Small intestine (tissue), 7 donors: ENCODE data around the gene MAGI1. TPM values are rescaled to one million over a fixed set of nuclear protein-coding genes. Genes with fewer than 3 reads are reported as not detected.

ENCODE experiments used
- DNase-seq, 2 donors: peaks; one replicate each; pipeline versions ENCODE4 v3.0.0 to v3.0.0-alpha.2; 2013
- FAIRE-seq: peaks from 2 replicates; lab custom pipeline; 2012; peaks lifted over from hg19 to GRCh38; lab: Jason Lieb, UNC
- H3K27ac ChIP-seq, 3 donors: one replicate each; pipeline ENCODE4 v1.5.1; 2013; ENCODE audit warnings: low read length in 2 of 3, mild to moderate bottlenecking in 2 of 3, control low read depth in 1 of 3, inconsistent platforms in 1 of 3, low read depth in 1 of 3, moderate library complexity in 1 of 3
- H3K27me3 ChIP-seq, 3 donors: one replicate each; pipeline ENCODE4 v1.6.1; 2013; ENCODE audit warnings: low read length in 3 of 3, inconsistent platforms in 1 of 3; ENCODE audit not compliant: control insufficient read depth in 3 of 3, insufficient read depth in 3 of 3
- H3K36me3 ChIP-seq, 3 donors: one replicate each; pipeline ENCODE4 v1.6.1; 2013; ENCODE audit warnings: low read length in 3 of 3, inconsistent platforms in 1 of 3, low read depth in 1 of 3, mild to moderate bottlenecking in 1 of 3, moderate library complexity in 1 of 3; ENCODE audit not compliant: control insufficient read depth in 3 of 3, insufficient read depth in 2 of 3
- H3K4me1 ChIP-seq, 3 donors: one replicate each; pipeline ENCODE4 v1.6.1; 2013; ENCODE audit warnings: low read length in 2 of 3, inconsistent platforms in 1 of 3, low read depth in 1 of 3, mild to moderate bottlenecking in 1 of 3, moderate library complexity in 1 of 3; ENCODE audit not compliant: control insufficient read depth in 3 of 3, insufficient read depth in 2 of 3
- H3K4me3 ChIP-seq, 3 donors: one replicate each; pipeline ENCODE4 v1.5.1; 2013; ENCODE audit warnings: low read length in 3 of 3, control low read depth in 1 of 3, inconsistent platforms in 1 of 3, low read depth in 1 of 3, mild to moderate bottlenecking in 1 of 3, moderate library complexity in 1 of 3
- H3K9me3 ChIP-seq, 2 donors: one replicate each; pipeline ENCODE4 v1.6.1; 2013; ENCODE audit warnings: low read depth in 1 of 2, low read length in 1 of 2; ENCODE audit not compliant: control insufficient read depth in 2 of 2, insufficient read depth in 1 of 2
- WGBS, 3 donors: extraction: QIAGEN DNeasy Blood & Tissue Kit; methylation state at CpG; one replicate each; pipeline ENCODE4 v1.1.7; 2013; 5-methylcytosine and 5-hydroxymethylcytosine counted together
- polyA plus RNA-seq, 4 donors: library from polyadenylated mRNA; stranded (reverse) in 3 of 4; unstranded in 1 of 4; fragments of 200-250 nt in 3 of 4; fragments of 120-200 nt in 1 of 4; gene quantifications; one replicate each; pipeline versions ENCODE4 v1.2.1 to v1.2.3, GENCODE V29; 2013
- donor health status: healthy with polysubstance abuse.
- donor health status: control.
- donor health status: control.
- donor health status: Bipolar disorder and iron deficiency.
- donor health status: healthy.

The MAGI1 gene
- polyA plus RNA-seq, 4 donors: 10.0 to 35.1 (median 12.6) TPM

GRCh38 chr3:65391068-65391467, 647.6 kb downstream of the MAGI1 start:
- Histone ChIP-seq H3K9me3 (no peaks in the 10 kb centered on the region), H3K27ac (no peak overlapping the region), H3K36me3 (peaks cover 0 to 17% (median 0%) of the 10 kb centered on the region in 3 donors), H3K4me1 (no peaks in the 10 kb centered on the region), H3K27me3 (no peaks in the 10 kb centered on the region), H3K4me3 (no peak overlapping the region)
- DNase-seq (no peak), FAIRE-seq (no peak)
- 81 to 95% (median 87%) methylated on average over 5 of the region's 5 CpGs for WGBS, 3 donors

- no peak for FAIRE-seq
- WGBS, 3 donors: 82 to 94% (median 88%) methylated on average over 4 of the region's 4 CpGs
Measured at GRCh38 chr3:65385805-65386204, 652.9 kb downstream of the MAGI1 start.

GRCh38 chr3:65381496-65382010, 657.2 kb downstream of the MAGI1 start:
- FAIRE-seq (no peak), DNase-seq (no peak)
- Histone ChIP-seq H3K36me3 (peaks cover 0 to 12% (median 8%) of the 10 kb centered on the region in 3 donors), H3K9me3 (no peaks in the 10 kb centered on the region), H3K27me3 (no peaks in the 10 kb centered on the region), H3K4me1 (no peaks in the 10 kb centered on the region), H3K27ac (no peak overlapping the region), H3K4me3 (no peak overlapping the region)
- WGBS, 3 donors: 84 to 92% (median 89%) methylated on average over 10 of the region's 10 CpGs

More at GRCh38 chr3:65385805-65386204, 652.9 kb downstream of the MAGI1 start:
- H3K4me1 ChIP-seq: no peaks in the 10 kb centered on the region
- H3K4me3 ChIP-seq: no peak overlapping the region
- H3K27ac ChIP-seq: no peak overlapping the region
- H3K36me3 ChIP-seq: peaks cover 0 to 13% (median 4%) of the 10 kb centered on the region in 3 donors
- H3K27me3 ChIP-seq: no peaks in the 10 kb centered on the region
- DNase-seq: no peak
- no peaks in the 10 kb centered on the region for H3K9me3 ChIP-seq

- no peaks in the 10 kb centered on the region for H3K4me1 ChIP-seq
- DNase-seq: no peak
- 96 to 98% (median 97%) methylated on average over 35 of the region's 35 CpGs for WGBS, 3 donors
- H3K36me3 ChIP-seq: peaks cover 0 to 14% (median 8%) of the 10 kb centered on the region in 3 donors
- no peak for FAIRE-seq
- no peak overlapping the region for H3K27ac ChIP-seq
- no peaks in the 10 kb centered on the region for H3K27me3 ChIP-seq
- H3K9me3 ChIP-seq: no peaks in the 10 kb centered on the region
- no peak overlapping the region for H3K4me3 ChIP-seq
Measured at GRCh38 chr3:65379223-65379622, 659.5 kb downstream of the MAGI1 start.

GRCh38 chr3:65377637-65378036, 661.1 kb downstream of the MAGI1 start:
- DNase-seq (no peak), FAIRE-seq (no peak)
- no peaks in the 10 kb centered on the region for H3K27me3 ChIP-seq
- H3K27ac ChIP-seq: no peak overlapping the region
- H3K36me3 ChIP-seq: peaks cover 0 to 16% (median 7%) of the 10 kb centered on the region in 3 donors
- H3K4me1 ChIP-seq: no peaks in the 10 kb centered on the region
- whole genome bisulfite sequencing, 3 donors: 87 to 89% (median 89%) methylated on average over 2 of the region's 2 CpGs
- peaks cover 0 to 6% of the 10 kb centered on the region in 2 donors for H3K9me3 ChIP-seq
- H3K4me3 ChIP-seq: no peak overlapping the region

GRCh38 chr3:65376426-65376825, 662.3 kb downstream of the MAGI1 start:
- 79 to 89% (median 84%) methylated on average over 2 of the region's 2 CpGs for WGBS, 3 donors
- Histone ChIP-seq H3K9me3 (peaks cover 0 to 6% of the 10 kb centered on the region in 2 donors), H3K4me3 (no peak overlapping the region), H3K27me3 (no peaks in the 10 kb centered on the region), H3K36me3 (peaks cover 0 to 13% (median 4%) of the 10 kb centered on the region in 3 donors), H3K27ac (no peak overlapping the region), H3K4me1 (no peaks in the 10 kb centered on the region)
- DNase-seq: no peak
- no peak for FAIRE-seq

GRCh38 chr3:65371053-65371452, 667.7 kb downstream of the MAGI1 start:
- 76 to 95% (median 86%) methylated on average over 4 of the region's 4 CpGs for WGBS, 3 donors

GRCh38 chr3:65368866-65369265, 669.9 kb downstream of the MAGI1 start:
- H3K27ac ChIP-seq: no peak overlapping the region
- peaks cover 0 to 5% (median 0%) of the 10 kb centered on the region in 3 donors for H3K36me3 ChIP-seq
- peaks cover 0 to 6% of the 10 kb centered on the region in 2 donors for H3K9me3 ChIP-seq
- H3K27me3 ChIP-seq: no peaks in the 10 kb centered on the region
- FAIRE-seq: no peak
- no peak overlapping the region for H3K4me3 ChIP-seq
- DNase-seq: no peak
- no peaks in the 10 kb centered on the region for H3K4me1 ChIP-seq

More at GRCh38 chr3:65371053-65371452, 667.7 kb downstream of the MAGI1 start:
- no peak overlapping the region for H3K27ac ChIP-seq
- H3K36me3 ChIP-seq: peaks cover 0 to 7% (median 0%) of the 10 kb centered on the region in 3 donors
- H3K9me3 ChIP-seq: peaks cover 0 to 6% of the 10 kb centered on the region in 2 donors
- DNase-seq: no peak
- H3K27me3 ChIP-seq: no peaks in the 10 kb centered on the region
- FAIRE-seq: no peak
- no peaks in the 10 kb centered on the region for H3K4me1 ChIP-seq
- H3K4me3 ChIP-seq: no peak overlapping the region

- peaks cover 0 to 10% (median 7%) of the 10 kb centered on the region in 3 donors for H3K36me3 ChIP-seq
- H3K27ac ChIP-seq: no peak overlapping the region
- no peak for FAIRE-seq
- no peak overlapping the region for H3K4me3 ChIP-seq
- no peaks in the 10 kb centered on the region for H3K27me3 ChIP-seq
- WGBS, 3 donors: 88 to 91% (median 90%) methylated on average over 1 of the region's 1 CpG
- H3K9me3 ChIP-seq: no peaks in the 10 kb centered on the region
- no peaks in the 10 kb centered on the region for H3K4me1 ChIP-seq
- DNase-seq: no peak
Measured at GRCh38 chr3:65362688-65363087, 676.0 kb downstream of the MAGI1 start.
